ENCODE results near the gene C21orf91.
"Not testable (repeated sequence)": the region's sequence is repeated elsewhere in the genome, so short reads cannot be mapped to it uniquely, and the experiment has no call there.

The C21orf91 gene

DNA sequence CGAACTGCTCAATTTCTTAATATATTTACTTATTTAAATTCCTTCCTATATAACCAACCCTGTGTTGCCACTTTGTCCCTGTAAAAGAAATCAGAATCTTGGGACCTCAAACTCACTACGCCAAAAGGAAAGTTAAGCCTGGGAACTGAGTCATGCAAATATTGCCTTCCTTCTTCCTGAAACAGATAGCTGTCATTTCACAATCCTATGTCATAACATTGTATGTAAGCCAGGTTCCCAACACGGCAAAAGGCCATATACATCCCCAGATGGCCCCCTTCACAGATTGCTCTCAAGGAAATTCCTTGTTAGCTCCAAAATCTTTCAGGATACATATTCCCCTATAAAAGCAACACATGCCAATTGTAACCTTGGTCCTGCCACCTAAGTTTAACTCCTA, 39.7 kb downstream of the C21orf91 start:
- in situ Hi-C loops (cut with HindIII; ENCODE audit: low sequenced_read_pairs) = no loop called here

DNA sequence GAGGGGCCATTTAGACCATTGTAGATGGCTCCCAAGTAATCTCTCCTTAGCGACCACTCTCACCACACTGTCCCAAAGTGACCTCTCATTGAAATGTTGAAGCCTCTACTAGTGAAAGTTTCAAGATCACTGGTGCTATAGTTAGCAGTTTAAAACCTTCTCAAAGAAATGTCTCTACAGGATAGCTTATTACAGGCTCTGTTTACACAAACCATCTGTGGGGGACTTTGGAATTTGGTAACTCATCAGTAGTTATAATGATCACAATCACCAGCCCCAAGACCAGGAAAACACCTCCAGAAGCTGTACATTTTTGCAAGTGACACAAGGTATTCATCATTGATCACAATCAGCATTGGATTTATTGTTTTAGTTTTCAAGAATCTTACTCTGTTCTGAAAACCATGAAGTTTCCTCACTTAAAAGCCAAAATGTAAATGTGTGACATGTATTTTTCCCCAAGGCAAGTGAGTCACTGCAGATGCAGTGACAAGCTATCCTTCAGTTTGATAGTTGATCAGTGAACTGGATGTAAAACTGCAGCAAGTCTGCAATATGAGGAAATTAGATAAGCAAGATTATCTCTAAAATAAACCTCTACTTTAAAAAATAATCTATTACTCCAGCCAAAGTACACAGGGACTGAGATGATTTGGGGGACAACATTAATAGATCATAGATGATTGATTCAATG, 41.9 kb downstream of the C21orf91 start:
- in situ Hi-C loops (cut with HindIII; ENCODE audit: low sequenced_read_pairs) = no loop called here

DNA sequence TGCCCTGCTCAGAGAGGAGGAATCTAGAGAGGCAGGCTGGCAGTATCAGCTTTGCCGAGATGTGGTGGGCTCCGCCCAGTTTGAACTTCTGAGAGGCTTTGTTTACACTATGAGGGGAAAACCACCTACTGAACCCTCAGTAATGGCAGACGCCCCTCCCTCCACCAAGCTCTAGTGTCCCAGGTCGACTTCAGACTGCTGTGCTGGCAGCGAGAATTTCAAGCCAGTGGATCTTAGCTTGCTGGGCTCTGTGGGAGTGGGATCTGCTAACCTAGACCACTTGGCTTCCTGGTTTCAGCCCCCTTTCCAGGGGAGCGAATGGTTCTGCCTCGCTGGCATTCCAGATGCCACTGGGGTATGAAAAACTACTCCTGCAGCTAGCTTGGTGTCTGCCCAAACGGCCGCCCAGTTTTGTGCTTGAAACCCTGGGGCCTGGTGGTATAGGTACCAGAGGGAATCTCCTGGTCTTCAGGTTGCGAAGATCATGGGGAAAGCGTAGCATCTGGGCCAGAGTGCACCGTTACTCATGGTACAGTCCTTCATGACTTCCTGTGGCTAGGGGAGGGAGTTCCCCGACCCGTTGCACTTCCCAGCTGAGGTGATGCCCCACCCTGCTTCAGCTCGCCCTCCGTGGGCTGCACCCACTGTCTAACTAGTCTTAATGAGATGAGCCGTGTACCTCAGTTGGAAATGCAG, 43.6 kb downstream of the C21orf91 start:
- in situ Hi-C loops (cut with HindIII; ENCODE audit: low sequenced_read_pairs) = no loop called here

GRCh38 chr21:17775021-17775420, 44.1 kb downstream of the C21orf91 start:
- in situ Hi-C loops (cut with HindIII; ENCODE audit: low sequenced_read_pairs) = not testable (repeated sequence)

DNA sequence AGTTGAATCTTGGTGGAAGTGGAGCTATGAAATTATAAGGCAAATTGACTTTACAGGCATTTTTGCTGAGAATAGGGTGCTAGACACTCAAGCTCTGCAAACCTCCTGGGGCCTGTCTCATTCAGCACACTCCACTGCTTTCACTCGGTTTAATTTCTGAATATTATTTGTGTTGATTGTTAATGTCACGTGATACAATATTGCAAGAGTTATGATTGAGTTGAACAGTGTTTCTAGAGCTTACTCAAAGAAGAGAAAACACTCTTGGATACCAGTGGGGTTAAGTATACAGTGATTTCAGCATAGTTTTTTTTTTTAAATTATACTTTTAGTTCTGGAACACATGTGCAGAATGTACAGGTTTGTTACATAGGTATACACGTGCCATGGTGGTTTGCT, 49.7 kb downstream of the C21orf91 start:
- in situ Hi-C loops (cut with HindIII; ENCODE audit: low sequenced_read_pairs) = no loop called here

DNA sequence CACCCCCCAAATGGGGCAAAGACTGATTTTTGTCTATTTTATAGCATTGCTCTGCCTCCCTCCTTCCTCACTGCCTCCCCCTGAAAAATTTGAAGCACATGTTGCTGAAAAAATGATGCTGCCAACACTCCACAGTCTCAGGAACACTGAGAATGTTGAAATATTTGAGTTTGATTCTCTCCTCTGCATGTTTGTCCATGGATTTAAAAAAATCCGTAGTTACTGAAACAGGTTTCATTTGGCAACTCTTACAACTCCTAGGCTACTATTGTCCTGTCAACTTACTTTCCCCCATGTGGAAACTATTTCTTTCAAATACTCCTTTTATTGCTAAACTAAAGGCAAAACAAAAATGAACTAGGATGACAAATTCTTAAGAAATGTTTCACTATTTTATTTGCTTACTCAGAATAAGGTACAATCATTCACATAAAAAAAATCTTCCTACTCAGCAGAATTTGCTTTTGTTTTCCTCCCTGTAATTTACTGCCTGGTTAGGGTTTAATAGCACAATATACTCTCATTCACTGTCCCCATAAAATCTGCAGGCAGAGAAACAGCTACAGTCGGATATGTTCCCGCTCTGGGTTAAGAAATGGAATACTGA, 50.2 kb downstream of the C21orf91 start:
- in situ Hi-C loops (cut with HindIII; ENCODE audit: low sequenced_read_pairs) = no loop called here

GRCh38 chr21:17765207-17765606, 53.9 kb downstream of the C21orf91 start:
- in situ Hi-C loops (cut with HindIII; ENCODE audit: low sequenced_read_pairs) = no loop called here

DNA sequence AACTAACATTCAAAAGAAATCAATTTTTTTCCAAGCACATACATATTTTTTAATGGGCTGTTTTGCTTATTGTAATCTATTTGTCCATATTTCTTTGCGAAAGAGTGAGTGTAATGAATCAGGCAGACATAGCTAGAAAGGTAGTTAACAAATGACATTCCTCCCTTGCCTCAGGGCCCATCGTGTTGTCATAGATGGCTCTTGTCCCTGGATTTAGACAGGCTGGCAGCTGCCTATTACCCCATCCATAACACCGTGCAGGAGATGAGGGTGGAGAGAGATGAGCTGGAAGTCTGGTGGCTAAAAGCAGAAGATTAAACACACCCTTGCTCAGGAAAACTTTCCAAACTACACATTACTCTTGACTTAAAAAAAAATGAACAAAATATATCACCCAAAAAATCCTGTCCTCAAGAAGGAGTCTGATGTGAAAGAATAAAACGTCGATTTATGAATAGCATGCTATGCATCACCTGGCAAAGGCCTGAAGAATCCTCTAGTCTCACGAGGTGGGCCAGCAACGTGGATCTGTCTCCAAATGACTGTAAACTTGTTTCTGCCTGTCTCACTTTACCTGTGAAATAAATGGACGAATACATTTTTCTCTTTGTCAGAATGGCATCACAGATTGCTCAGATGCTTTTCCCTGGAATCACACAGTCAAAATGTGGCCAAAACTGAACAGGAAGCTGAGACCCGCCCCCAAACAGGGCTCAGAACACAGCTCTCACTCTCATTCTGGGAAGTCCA, 55.7 kb downstream of the C21orf91 start:
- in situ Hi-C loops (cut with HindIII; ENCODE audit: low sequenced_read_pairs) = no loop called here

DNA sequence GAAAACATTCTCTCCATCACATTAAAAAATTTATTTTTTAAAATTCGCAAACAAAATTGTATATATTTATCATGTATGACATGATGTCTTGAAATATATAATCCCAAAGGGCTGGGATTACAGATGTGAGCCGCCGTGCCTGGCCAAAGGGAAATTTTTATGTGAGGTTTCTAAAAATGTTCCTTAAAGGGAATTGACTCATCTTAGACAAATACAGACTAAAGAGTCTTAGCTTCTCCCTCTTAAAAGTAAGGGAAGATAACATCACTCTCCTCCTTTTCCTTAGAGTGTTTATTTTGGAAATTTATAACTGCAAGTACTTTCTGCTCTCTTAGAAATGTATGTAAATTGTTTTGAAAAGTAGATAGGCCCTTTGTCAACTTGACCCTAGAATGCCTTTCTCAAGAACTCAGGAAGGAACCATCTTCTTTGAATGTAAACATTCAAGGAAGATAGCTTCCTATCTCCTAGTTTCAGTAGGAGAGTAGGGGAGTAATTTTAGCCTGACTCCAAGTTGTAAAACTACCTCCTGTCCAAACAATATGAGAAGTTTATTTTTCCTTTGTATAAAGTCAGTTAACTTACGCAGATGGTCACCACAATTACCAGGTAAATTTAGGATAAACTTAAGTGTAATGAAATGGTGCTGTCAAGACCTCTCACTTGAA, 59.5 kb downstream of the C21orf91 start:
- in situ Hi-C loops (cut with HindIII; ENCODE audit: low sequenced_read_pairs) = no loop called here

- in situ Hi-C loops (cut with HindIII; ENCODE audit: low sequenced_read_pairs) = no loop called here
These were observed 60.5 kb downstream of the C21orf91 start for GRCh38 chr21:17758683-17759082.

GRCh38 chr21:17757671-17758070, 61.5 kb downstream of the C21orf91 start:
- in situ Hi-C loops (cut with HindIII; ENCODE audit: low sequenced_read_pairs) = no loop called here

- in situ Hi-C loops (cut with HindIII; ENCODE audit: low sequenced_read_pairs) = no loop called here
These were observed 65.4 kb downstream of the C21orf91 start for GRCh38 chr21:17753736-17754135.

DNA sequence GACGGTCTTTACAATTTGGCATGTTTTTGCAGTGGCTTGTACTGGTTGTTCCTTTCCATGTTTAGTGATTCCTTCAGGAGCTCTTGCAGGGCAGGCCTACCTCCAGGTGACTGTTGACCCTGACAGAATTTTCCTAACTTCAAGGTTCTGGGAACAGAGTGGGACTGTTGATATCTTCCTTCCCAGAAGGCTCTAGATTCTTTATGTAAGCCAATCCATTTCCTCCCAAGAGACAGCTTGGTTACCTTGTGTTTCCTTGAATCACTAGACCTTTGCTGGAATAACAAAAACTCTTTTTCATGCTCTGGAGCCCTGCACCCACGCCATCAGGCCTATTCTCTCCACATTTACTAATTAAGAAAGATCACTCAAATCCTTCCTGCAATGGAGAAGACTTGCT, 67.0 kb downstream of the C21orf91 start:
- in situ Hi-C loops (cut with HindIII; ENCODE audit: low sequenced_read_pairs) = no loop called here

GRCh38 chr21:17746920-17747319, 72.2 kb downstream of the C21orf91 start:
- in situ Hi-C loops (cut with HindIII; ENCODE audit: low sequenced_read_pairs) = no loop called here

GRCh38 chr21:17745086-17745485, 74.1 kb downstream of the C21orf91 start:
- in situ Hi-C loops (cut with HindIII; ENCODE audit: low sequenced_read_pairs) = no loop called here

- in situ Hi-C loops (cut with HindIII; ENCODE audit: low sequenced_read_pairs) = no loop called here
These were observed 76.1 kb downstream of the C21orf91 start for GRCh38 chr21:17742940-17743592.

DNA sequence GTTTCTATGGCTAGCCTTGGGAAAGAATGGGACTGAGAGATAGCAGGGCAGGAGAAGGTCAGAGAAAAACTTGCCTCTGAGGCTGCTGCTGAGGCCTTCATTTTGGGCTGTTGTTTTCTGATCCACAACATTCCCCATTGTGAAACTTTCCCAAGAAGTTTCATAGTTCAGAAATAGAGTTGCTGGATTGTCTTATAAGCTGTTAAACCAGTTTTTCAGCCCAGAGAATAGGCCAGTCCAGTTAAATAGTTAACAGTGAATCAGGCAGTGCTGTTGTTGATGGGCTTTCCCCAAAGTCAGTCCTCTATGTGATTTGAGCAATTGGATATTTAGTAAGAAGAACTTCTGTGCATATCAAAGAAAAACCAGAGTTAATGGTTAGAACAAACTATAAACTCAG, 77.0 kb downstream of the C21orf91 start:
- in situ Hi-C loops (cut with HindIII; ENCODE audit: low sequenced_read_pairs) = no loop called here

Data from endothelial cell of hepatic sinusoid (primary cell).